GM18502 (cell line): ENCODE measurements around the gene MOV10.

Source experiments
- ATAC-seq: cut with Tn5 transposase; IDR thresholded peaks from one replicate; pipeline ENCODE4 v1.9.1; 2021; ENCODE audit warnings: mild to moderate bottlenecking; ENCODE audit not compliant: unreplicated experiment, poor library complexity

Gene MOV10

GRCh38 chr1:112698366-112699310 is 24.2 kb downstream of the MOV10 start:
- ATAC-seq: no peak

GRCh38 chr1:112699425-112700144 is 25.1 kb downstream of the MOV10 start:
- ATAC-seq: no peak

- ATAC-seq: peak; percentile 48
Measured at GRCh38 chr1:112700290-112701226, 26.1 kb downstream of the MOV10 start.

GRCh38 chr1:112701227-112702066 is 27.0 kb downstream of the MOV10 start:
- no peak for ATAC-seq

GRCh38 chr1:112702067-112702395 is 27.6 kb downstream of the MOV10 start:
- no peak for ATAC-seq

- no peak for ATAC-seq
Measured at GRCh38 chr1:112702420-112703261, 28.2 kb downstream of the MOV10 start.

GRCh38 chr1:112703706-112704105 is 29.2 kb downstream of the MOV10 start:
- ATAC-seq: no peak

- ATAC-seq: no peak
Measured at GRCh38 chr1:112704391-112704933, 30.0 kb downstream of the MOV10 start.

GRCh38 chr1:112704934-112705627 is 30.6 kb downstream of the MOV10 start:
- peak; percentile 64 for ATAC-seq

GRCh38 chr1:112706505-112707220 is 32.2 kb downstream of the MOV10 start, which contains the start of gene RHOC:
Gene RHOC (minus strand): TSS chr1:112707127. CDS start chr1:112703799, 3,328 bp downstream.
- ATAC-seq: peak; percentile 67

- peak; percentile 64 for ATAC-seq
Measured at GRCh38 chr1:112707221-112708001, 33.0 kb downstream of the MOV10 start.

- ATAC-seq: no peak
Measured at GRCh38 chr1:112708002-112708448, 33.6 kb downstream of the MOV10 start.

GRCh38 chr1:112708489-112708888 is 34.0 kb downstream of the MOV10 start:
- ATAC-seq: no peak

GRCh38 chr1:112710159-112710558 is 35.7 kb downstream of the MOV10 start:
- ATAC-seq: no peak

- no peak for ATAC-seq
Measured at GRCh38 chr1:112710586-112710985, 36.1 kb downstream of the MOV10 start.

- no peak for ATAC-seq
Measured at GRCh38 chr1:112711041-112711440, 36.6 kb downstream of the MOV10 start.
